GM21423 (cell line): ENCODE results near the gene FBXW2.
"Not testable (repeated sequence)": the region's sequence is repeated elsewhere in the genome, so short reads cannot be mapped to it uniquely, and the experiment has no call there.

Experiments
- ATAC-seq: cut with Tn5 transposase; IDR thresholded peaks from one replicate; pipeline ENCODE4 v1.9.1; 2021; ENCODE audit warnings: mild to moderate bottlenecking, moderate library complexity; ENCODE audit not compliant: unreplicated experiment

FBXW2 gene, protein sequence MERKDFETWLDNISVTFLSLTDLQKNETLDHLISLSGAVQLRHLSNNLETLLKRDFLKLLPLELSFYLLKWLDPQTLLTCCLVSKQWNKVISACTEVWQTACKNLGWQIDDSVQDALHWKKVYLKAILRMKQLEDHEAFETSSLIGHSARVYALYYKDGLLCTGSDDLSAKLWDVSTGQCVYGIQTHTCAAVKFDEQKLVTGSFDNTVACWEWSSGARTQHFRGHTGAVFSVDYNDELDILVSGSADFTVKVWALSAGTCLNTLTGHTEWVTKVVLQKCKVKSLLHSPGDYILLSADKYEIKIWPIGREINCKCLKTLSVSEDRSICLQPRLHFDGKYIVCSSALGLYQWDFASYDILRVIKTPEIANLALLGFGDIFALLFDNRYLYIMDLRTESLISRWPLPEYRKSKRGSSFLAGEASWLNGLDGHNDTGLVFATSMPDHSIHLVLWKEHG

DNA sequence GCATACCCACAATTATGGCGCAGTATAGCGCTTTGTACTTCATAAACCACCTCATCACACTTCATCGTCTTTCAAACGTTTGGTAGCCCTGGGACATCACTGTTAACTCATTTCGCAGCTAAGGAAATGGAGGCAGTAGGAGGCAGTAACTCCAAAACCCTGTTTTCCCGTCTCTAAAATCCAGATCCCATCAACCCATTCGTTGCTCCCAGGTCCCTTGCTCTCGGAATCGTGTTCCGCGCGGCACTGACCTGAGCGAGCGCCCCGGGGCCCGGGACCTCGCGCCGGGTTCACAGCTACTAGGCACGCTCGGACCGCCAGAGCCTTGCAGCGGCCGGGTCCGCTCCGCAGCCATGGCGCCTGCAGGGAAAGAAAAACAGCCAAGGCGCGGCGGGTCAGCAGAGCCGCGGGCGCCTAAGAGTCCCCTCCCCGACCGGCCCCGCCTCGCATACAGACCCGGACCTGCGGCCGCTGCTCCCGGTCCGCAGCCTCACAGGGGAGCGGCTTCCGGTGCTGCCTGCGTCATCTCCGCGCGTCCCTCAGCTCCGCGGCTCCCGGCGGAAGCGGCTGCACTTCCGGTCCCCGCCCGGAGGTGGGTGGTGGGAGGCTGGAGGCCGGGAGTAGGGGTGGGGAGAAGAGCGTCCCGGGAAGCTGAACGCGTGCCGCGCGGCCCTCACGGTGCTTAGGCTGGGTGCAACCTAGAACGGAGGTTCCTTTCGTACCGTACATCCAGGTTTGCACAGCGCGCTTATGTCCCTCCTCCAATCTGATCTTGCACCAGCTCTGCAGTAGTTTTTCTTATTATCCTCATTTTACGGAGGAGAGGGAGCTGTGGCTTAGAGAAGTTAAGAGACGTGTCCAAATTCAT lies at the start of gene FBXW2:
FBXW2 (minus strand) TSS at position 519 of the 868 bp plus-strand sequence. CDS start 5,158 bp downstream, outside the sequence.
- peak; percentile 93 for ATAC-seq

DNA sequence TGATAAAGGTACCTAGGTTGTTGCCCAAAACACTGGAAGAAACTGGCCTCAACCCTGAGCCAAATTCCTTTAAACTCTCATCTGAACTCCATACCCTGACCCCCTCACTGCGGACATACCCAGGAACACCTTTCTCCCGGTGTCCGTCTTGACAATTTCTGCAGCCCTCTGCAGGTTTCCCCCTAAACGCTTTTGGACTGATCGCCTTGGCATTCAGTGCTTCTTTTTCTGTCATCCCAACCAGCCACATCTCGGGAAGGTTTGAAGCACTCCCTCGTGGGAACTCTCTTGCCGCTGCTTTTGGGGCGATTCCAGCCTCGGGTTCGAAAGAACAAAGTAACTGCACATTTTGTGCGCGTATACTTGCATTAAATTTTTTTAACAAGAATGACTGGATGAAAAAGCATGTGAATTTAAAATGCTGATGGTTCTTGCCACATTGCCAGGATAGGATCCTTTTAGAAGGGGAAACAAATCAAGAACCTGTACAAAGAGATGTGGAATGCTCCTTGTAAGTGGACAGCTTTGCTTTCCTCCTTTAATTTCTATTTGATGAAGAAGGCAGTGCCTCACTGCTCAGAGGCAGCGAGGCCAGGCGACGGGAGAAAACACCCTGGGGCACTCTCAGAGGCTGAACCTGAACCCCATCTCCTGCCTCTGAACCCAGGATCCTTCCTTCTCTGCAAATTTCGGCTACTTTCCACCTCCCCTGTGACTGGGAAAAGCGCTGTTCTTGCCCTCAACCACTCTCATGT lies 48.9 kb upstream of the FBXW2 start:
- peak; percentile 8 for ATAC-seq

DNA sequence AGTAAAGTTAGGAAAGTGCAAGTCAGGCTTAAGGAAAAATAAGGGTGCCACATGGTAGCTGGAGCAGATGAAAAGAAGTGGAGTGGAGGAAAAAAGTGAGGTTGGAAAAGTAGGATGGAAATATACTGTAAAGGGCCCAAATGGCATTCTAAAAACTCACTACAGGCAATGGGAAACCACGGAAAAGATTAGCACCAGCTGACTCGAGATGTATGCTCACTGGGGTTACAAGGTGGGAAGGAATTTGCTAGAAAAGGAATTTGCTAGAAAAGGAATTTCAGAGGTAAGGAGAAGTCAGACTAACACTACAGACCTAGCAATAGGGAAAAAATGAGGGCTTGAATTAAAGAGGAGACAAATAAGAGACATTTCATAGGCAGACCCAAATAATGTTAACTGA lies 45.9 kb upstream of the FBXW2 start:
- ATAC-seq = no peak

DNA sequence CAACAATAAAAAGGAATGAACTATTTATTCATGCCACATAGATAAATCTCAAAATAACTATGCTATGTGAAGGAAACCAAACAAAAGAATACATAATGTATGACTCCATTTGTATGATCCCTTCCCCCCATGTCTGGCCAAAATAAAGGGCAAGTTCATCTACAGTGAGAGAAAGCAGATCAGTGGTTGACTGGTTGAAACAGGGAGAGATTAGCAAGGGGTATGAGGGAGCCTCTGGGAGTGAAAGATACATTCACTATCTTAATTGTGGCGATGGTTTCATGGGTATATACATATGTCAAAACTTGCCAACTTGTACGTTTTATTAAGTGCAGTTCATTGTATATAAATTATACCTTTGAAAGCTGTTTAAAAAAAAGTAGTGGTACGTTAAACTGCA lies 44.7 kb upstream of the FBXW2 start:
- ATAC-seq = no peak

DNA sequence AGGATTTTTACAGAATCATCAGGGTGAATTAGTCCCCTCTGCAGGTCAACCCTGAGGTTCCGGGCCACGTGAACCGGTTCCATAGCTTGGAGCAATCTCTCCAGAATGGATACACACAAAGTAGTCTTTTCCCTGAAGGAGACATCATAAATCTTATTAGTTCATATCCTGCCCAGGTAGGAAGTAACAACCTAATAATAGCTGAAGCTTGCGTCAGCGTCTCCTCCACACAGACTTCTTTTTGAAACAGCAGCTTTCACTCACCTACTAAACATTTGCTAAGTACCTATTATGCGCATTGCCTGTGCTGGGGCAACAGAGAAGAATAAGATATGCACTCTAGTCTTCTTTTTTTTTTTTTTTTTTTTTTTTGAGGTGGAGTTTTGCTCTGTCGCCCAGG lies 40.1 kb upstream of the FBXW2 start:
- ATAC-seq = no peak

DNA sequence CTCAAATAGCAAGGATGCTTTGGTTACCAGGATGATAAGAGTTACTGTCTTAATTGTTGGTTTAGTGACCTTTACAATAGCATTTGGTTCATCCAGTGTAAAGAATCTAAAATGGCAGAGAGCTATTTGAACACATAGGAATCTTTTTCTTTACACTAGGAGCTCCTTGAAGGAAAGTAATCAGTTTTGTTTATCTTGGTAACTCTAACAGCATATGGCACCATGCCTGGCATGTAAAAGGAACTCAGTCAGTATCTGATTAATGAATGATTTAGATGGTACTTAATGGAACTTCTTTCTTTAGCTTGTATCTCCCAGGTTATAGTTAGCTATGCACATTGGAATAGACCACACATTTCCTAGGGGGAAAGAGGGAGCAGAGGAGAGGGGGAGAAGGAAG lies 39.6 kb upstream of the FBXW2 start:
- no peak for ATAC-seq

DNA sequence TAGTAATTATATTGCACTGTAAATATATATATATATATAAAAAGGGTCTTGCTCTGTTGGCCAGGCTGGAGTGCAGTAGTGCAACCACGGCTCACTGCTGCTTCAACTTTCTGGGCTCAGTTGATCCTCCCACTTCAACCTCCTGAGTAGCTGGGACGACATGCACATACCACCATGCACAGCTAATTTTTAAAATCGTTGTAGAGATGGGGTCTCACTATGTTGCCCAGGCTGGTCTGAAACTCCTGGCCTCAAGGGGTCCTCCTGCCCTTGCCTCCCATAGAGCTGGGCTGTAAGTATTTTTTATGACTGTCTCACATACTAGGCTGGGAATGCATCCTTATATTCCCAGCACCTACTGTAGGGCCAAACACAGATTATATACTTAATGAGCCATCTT lies 37.6 kb upstream of the FBXW2 start:
- ATAC-seq = no peak

DNA sequence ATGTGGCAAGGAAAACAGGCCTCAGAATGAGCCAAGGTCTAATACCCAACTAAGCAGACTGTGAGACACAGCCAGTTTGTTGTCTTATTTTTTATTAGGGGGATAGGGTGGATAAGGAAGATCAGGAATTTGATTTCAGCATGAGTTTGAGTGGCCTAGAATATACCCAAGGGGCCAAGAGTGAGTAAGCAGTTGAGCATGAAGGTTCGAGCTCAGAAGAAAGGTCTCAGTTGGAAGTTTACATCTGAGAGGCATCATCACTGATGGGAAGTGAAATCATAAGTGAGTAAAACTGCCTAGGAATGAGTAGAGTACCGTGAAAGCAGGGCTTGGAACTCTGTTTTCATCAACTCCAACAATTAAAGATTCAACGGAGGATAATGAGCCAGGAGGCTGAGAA lies 36.9 kb upstream of the FBXW2 start:
- no peak for ATAC-seq

DNA sequence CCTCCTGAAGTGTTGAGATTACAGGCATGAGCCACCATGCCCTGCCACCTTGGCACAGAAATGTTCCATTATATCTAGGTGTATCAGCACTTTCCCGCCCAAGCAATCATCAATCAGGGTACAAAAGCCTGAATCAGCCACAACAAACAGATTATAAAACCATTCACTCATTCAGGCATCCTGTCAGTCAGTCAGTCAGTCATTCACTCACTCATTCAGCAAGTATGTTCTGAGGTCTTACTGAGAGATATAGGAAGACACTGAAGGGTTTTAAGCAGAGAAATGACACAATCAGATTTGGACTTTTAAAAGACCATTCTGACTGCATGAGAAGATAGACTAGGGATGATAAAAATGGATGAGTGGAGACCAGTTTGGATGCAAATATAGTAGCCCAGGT lies 36.4 kb upstream of the FBXW2 start:
- no peak for ATAC-seq

DNA sequence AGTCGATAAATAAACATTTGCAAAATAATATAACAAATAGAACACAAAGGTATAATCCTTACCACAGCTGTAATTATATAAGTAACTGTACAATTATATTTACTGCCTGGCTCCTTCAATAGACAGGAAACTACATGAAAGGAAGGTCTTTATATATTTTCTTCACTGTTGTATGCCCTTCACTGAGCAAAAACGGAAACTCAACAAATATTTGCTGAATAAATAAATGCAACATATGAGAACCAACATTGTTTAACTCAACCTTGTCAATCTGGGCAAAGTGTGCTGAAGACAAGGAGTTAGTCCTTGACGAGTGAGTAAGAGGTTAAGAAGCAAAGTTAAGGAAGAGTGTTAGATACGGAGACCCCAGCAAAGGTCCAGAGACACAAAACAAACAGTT lies 26.9 kb upstream of the FBXW2 start:
- ATAC-seq = no peak

DNA sequence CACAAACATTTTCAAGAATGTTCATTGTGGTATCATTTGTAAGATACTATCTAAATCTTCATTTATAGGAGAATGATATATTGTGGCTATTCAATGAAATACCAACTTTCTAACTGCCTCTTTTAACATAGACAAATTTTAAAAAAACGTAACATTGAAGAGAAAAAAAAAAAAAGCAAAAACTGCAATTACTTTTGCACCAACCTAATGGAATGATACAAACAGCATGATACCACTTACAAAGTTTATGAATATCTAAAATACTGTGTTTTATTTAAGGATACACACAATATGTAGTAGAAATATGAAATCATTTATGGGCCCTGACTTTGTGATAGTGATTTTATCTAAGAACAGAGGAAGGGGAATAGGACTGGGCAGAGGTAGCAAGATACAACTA lies 25.4 kb upstream of the FBXW2 start:
- ATAC-seq = no peak

DNA sequence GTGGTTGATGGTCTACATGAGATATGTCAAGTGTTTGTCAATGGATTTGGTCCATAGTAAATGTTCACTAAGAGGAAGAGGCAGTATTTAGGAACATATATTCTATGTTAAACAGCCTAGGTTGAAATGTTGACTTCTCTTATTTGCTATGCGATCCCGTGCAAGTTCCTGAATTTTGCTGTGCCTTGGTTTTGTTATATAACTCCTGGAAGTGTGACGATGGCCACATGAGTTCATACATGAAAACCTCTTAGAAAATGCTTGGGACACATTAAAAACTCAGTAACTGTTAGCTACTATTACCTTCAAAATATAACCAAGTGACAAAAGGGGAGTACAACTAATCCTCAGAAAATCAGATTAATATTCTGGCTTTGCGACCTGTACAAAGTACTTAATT lies 21.9 kb upstream of the FBXW2 start:
- no peak for ATAC-seq

DNA sequence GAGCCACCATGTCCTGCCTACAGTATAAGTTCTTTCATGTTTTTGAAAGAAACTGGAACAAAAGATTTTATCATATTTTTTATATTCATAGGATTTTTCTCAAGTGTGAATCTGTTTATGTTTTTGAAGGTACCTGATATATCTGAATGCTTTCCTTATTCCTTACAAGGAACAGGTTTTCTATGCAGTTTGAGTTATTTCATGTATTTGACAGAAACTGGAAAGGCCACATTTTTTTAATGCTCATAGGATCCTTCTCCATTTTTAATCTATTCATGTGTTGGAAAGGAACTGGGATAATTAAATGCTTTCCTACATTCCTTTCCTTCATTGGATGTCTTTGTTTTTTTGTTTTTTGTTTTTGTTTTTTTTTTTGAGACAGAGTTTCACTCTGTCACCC lies 15.7 kb upstream of the FBXW2 start:
- ATAC-seq = no peak

DNA sequence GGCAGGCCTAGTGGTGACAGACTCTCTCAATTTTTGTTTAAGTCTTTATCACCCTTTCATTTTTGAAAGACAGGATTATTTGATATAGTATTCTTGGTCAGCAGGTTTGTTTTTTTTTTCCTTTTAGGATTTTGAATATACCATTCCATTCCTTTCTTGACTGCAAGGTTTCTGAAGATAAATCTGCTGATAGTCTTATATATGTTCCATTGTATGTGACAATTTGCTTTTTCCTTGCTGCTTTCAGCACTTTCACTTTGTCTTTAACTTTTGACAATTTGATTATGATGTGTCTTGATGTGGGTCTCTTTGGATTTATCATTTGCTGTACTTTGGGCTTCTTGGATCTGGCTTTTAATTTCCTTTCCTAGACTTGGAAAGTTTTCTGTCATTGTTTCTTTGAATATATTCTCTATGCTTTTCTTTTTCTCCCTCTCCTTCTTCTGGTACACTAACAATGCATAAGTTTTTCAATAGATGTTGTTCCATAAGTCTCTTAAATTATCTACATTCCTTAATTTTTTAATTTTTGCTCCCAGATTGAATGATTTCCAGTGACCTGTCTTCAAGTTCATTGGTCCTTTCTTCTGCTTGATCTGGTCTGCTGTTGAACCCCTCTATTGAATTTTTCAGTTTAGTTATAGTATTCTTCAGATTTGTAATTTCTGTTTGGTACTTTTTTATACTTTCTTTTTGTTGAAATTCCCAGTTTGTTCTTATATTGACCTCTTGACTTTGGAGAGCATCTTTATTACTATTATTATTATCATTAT lies 14.6 kb upstream of the FBXW2 start:
- ATAC-seq = no peak

DNA sequence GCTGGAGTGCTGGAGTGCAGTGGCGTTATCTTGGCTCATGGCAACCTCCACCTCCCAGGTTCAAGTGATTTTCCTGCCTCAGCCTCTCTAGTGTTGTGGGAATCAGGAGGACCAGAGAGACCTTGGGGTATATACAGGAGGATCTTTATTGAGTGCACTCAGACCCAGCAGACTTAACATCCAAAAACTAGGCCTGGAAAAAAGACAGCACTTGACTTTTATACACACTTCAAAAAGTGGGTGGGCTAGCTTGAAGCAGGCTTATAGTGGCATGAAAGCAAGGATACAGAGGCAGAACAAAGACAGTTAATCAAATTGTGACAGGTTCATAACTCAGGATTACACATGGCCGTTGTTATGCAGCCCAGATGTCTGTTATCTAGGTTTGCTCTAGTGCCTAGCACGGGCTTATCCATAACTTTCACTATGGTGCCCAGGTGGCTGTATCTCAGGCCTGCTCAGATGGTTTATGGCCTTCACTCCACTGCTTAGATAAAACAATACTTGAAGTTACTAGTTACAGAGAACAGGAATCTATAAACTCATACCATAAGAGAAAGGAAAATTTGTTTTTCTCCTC lies 11.7 kb upstream of the FBXW2 start:
- not testable (repeated sequence) for ATAC-seq

DNA sequence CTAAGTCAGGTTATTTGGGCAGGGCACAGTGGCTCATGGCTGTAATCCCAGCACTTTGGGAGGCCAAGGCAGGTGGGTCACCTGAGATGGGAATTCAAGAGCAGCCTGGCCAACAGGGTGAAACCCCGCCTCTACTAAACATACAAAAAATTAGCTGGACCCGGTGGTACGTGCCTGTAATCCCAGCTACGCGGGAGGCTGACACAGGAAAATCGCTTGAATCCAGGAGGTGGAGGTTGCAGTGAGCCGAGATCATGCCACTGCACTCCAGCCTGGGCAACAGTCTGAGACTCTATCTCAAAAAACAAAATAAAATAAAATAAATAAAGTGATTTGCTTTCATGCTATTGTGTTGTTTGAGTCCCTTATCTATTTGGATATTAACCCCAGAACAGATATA lies 8.2 kb upstream of the FBXW2 start:
- no peak for ATAC-seq

DNA sequence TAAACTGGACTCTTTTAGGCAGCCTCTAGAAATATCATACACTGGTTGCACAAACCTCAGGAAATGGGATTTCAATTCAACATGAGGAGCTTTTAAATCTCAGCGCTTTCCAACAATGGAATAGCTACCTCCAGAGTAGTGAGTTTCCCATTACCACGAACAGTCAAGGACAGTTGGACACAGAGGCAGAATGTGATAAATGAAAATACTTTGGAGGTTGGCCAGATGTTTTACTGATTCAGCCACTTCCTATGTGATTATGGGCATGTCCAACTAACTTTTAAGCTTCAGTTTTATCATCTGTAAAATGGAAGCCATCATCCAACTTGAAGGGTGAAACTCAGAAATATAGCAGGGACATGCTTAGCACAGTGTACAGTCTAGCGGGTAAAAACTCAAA lies 2.1 kb downstream of the FBXW2 start:
- no peak for ATAC-seq

DNA sequence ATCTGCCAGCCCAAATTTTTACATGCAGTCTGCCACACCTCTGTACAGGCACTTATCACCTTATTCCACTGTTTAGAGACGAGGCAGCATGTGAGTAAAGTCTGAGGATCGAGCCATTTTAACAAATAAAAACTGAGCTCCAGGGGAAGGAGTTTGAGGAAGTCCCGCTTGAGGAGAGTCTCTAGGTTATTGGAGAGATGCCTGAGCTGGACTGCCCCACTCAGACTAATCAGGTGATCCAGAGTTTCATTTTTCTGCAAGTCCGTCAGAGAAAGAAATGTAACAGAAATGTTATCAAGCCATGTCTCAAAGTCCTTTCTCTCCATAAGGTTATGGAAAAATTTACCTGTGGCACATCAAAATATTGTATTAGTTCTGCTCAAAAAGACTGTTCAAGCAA lies 5.3 kb downstream of the FBXW2 start:
- no peak for ATAC-seq

DNA sequence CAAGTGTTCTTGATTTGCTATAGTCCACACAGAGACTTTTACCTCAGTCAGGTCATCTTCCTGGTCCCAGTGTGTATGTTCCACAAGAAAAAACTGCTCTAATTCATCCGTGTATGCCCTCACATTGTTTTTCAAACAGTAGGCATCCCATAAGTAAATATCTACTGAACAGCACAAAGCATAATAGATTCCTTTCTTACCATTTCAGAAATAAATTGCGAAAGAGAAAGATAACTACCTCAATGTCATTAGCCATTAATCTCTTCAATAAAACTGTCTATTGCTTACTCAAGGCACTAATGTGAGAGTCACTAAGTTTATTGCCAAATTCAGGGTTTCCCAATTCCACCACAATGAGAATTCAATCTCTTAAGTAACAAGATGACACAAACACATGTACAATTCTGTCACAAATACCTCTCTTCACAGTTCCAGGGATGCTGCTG lies 9.6 kb downstream of the FBXW2 start:
- no peak for ATAC-seq

DNA sequence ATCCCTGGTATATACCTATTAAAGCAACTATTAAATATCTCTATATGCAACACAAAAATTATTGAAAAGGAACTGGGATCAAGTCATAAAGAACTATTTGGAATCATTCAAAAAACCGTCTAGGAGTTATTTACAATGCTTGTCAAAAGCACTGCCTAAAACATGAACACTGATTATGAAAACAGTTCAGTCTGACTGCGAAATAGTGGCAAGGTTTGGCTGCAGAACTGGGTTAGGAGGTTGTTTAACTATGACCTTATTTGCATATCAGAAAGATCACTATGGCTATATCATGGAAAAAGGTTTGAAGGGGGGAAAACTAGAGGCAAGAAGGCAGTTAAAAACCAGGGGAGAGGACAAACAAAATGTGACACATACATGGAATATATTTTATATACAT lies 12.0 kb downstream of the FBXW2 start:
- ATAC-seq = no peak
